ENCODE data around the gene CDKN2B-AS1.

The CDKN2B-AS1 gene

DNA sequence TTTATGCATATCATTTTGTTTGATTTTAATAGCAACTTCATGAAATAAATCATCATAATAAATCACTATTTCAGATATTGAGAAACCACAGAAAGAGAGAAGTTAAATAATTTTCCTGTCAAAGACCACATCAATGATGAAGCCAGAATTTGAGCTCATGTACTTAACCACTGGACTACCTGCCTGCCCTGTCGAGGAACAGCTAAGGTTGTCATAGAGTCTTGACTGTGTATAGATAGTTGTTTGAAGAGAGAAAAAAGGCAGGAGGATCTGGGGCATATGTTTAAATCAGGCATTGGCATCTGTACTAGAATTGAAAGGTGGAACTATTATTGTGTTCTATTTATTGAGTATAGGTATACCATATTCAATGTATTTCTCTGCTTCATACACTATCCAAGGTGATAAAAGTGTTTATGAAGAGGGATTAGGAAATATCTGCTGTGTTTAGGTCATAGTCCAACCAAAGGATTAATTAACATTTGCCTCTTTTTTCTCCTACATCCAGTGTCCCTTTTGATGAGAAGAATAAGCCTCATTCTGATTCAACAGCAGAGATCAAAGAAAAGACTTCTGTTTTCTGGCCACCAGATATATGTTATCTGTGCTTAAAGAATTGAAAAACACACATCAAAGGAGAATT lies 51.8 kb downstream of the CDKN2B-AS1 start:
- Histone ChIP-seq H3K4me3 (ENCODE audit: insufficient read depth, low read length, poor library complexity, severe bottlenecking) (no peak overlapping the region), H3K9me2 (replicated peaks; ENCODE audit: insufficient read depth, low read length) (no peaks in the 10 kb centered on the region), H2AFZ (ENCODE audit: low read depth, low read length, severe bottlenecking) (no peak overlapping the region), H3K27me3 (ENCODE audit: low read length) (no peaks in the 10 kb centered on the region), H3K4me2 (ENCODE audit: low read depth, low read length, poor library complexity, severe bottlenecking) (no peak overlapping the region), H3K9ac (ENCODE audit: low read length) (no peak overlapping the region), H3K27ac (ENCODE audit: low read depth, low read length) (no peak overlapping the region), H4K20me1 (ENCODE audit: low read depth, low read length) (no peaks in the 10 kb centered on the region), H3K9me3 (ENCODE audit: insufficient read depth, low read length) (no peaks in the 10 kb centered on the region), H3F3A (ENCODE audit: insufficient read depth) (no peaks in the 10 kb centered on the region), H3K36me3 (ENCODE audit: low read length) (no peaks in the 10 kb centered on the region), H3K79me2 (ENCODE audit: insufficient read depth, low read length) (no peaks in the 10 kb centered on the region)
- TF ChIP-seq, protein P1, sequence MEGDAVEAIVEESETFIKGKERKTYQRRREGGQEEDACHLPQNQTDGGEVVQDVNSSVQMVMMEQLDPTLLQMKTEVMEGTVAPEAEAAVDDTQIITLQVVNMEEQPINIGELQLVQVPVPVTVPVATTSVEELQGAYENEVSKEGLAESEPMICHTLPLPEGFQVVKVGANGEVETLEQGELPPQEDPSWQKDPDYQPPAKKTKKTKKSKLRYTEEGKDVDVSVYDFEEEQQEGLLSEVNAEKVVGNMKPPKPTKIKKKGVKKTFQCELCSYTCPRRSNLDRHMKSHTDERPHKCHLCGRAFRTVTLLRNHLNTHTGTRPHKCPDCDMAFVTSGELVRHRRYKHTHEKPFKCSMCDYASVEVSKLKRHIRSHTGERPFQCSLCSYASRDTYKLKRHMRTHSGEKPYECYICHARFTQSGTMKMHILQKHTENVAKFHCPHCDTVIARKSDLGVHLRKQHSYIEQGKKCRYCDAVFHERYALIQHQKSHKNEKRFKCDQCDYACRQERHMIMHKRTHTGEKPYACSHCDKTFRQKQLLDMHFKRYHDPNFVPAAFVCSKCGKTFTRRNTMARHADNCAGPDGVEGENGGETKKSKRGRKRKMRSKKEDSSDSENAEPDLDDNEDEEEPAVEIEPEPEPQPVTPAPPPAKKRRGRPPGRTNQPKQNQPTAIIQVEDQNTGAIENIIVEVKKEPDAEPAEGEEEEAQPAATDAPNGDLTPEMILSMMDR (IDR thresholded peaks at IDR 0.05; ENCODE audit: insufficient read depth, low read length, poor library complexity, severe bottlenecking) = no peak
- no peak for TF ChIP-seq EZH2phosphoT487 (conservative IDR thresholded peaks at IDR 0.05; ENCODE audit: low read length)

DNA sequence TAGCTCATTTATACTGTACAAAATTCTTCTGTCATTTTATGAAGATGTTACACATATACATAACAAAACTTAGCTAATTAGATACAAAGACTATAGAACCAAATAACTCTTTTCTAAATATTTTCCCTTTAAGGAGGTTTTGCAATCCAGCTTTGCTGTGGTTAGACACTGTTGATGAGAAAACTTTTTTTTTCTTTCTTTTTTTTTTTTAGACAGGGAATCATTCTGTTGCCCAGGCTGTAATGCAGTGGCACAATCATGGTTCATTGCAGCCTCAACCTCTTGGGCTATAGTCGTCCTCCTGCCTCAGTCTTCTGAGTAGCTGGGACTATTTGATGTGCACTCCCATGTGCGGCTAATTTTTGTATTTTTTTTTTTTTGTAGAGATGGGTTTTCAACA lies 53.0 kb downstream of the CDKN2B-AS1 start:
- no peak overlapping the region for H3K4me2 ChIP-seq (ENCODE audit: low read depth, low read length, poor library complexity, severe bottlenecking)
- TF ChIP-seq, protein P1 (IDR thresholded peaks at IDR 0.05; ENCODE audit: insufficient read depth, low read length, poor library complexity, severe bottlenecking) = no peak
- TF ChIP-seq EZH2phosphoT487 (conservative IDR thresholded peaks at IDR 0.05; ENCODE audit: low read length) = no peak
- no peaks in the 10 kb centered on the region for H4K20me1 ChIP-seq (ENCODE audit: low read depth, low read length)
- H2AFZ ChIP-seq (ENCODE audit: low read depth, low read length, severe bottlenecking) = no peak overlapping the region
- no peaks in the 10 kb centered on the region for H3K36me3 ChIP-seq (ENCODE audit: low read length)
- no peaks in the 10 kb centered on the region for H3F3A ChIP-seq (ENCODE audit: insufficient read depth)
- H3K27ac ChIP-seq (ENCODE audit: low read depth, low read length) = no peak overlapping the region
- H3K9ac ChIP-seq (ENCODE audit: low read length) = no peak overlapping the region
- H3K79me2 ChIP-seq (ENCODE audit: insufficient read depth, low read length) = no peaks in the 10 kb centered on the region
- H3K4me3 ChIP-seq (ENCODE audit: insufficient read depth, low read length, poor library complexity, severe bottlenecking) = no peak overlapping the region
- no peaks in the 10 kb centered on the region for H3K9me2 ChIP-seq (replicated peaks; ENCODE audit: insufficient read depth, low read length)
- H3K27me3 ChIP-seq (ENCODE audit: low read length) = no peaks in the 10 kb centered on the region
- H3K9me3 ChIP-seq (ENCODE audit: insufficient read depth, low read length) = no peaks in the 10 kb centered on the region

DNA sequence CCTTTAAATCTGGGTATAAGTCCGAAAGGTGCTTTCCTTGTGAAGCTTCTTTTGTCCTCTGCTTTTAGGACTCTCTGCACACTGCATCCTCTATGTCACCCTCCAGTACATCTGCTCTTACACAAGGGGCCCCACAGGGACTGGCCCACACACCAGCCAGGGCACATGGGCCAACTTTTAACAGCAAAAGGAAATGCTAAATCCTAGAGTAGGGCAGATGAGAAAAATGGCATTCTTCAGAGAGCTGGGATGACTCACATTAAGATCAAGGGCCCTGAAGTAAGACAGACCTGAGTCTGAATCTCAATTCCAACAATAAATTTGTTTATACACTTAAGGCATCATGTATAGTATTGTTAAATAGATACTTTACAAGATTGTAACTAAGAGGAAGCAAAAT lies 54.8 kb downstream of the CDKN2B-AS1 start:
- Histone ChIP-seq H3K4me2 (ENCODE audit: low read depth, low read length, poor library complexity, severe bottlenecking) (no peak overlapping the region), H3K4me3 (ENCODE audit: insufficient read depth, low read length, poor library complexity, severe bottlenecking) (no peak overlapping the region), H2AFZ (ENCODE audit: low read depth, low read length, severe bottlenecking) (no peak overlapping the region), H3K36me3 (ENCODE audit: low read length) (no peaks in the 10 kb centered on the region), H4K20me1 (ENCODE audit: low read depth, low read length) (no peaks in the 10 kb centered on the region), H3F3A (ENCODE audit: insufficient read depth) (no peaks in the 10 kb centered on the region), H3K9me3 (ENCODE audit: insufficient read depth, low read length) (no peaks in the 10 kb centered on the region), H3K9me2 (replicated peaks; ENCODE audit: insufficient read depth, low read length) (no peaks in the 10 kb centered on the region), H3K9ac (ENCODE audit: low read length) (no peak overlapping the region), H3K27me3 (ENCODE audit: low read length) (no peaks in the 10 kb centered on the region), H3K27ac (ENCODE audit: low read depth, low read length) (no peak overlapping the region), H3K79me2 (ENCODE audit: insufficient read depth, low read length) (no peaks in the 10 kb centered on the region)
- TF ChIP-seq, protein P1 (IDR thresholded peaks at IDR 0.05; ENCODE audit: insufficient read depth, low read length, poor library complexity, severe bottlenecking) = no peak
- no peak for TF ChIP-seq EZH2phosphoT487 (conservative IDR thresholded peaks at IDR 0.05; ENCODE audit: low read length)

Data from SU-DHL-6 (cell line).